Measurements from ENCODE around the gene FASN.

The FASN gene

DNA sequence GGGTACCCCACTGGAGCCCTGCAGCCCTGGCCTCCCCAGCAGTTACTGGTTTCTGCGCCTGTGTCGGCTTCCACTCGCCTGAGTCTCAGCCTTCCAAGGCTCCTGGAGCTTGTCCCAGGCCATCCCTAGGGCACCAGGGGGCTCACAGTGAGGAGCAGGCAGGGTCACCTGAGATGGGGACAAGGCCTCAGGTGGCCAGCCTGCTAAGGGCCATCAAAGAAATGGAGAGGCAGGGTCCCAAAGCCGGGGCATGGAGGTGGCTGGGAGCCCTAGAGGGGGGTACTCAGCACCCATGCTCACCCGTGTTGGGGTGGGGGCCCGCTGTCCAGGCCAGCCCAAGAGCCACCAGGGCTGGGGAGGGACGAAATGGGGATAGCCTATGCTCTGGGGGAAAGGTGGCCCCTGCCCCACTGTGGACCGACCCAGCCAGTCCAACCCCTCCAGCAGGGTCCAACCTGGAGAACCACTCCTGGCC is 1.3 kb downstream of the FASN start:
- DNase-seq (ENCODE audit: low read depth) = no peak
- peak overlapping the region; percentile 77 for H3K4me3 ChIP-seq (ENCODE audit: control insufficient read depth, low read depth, low read length)
- TF ChIP-seq CTCF (conservative IDR thresholded peaks at IDR 0.05; ENCODE audit: control insufficient read depth, insufficient read depth, low read depth, low read length) = no peak

DNA sequence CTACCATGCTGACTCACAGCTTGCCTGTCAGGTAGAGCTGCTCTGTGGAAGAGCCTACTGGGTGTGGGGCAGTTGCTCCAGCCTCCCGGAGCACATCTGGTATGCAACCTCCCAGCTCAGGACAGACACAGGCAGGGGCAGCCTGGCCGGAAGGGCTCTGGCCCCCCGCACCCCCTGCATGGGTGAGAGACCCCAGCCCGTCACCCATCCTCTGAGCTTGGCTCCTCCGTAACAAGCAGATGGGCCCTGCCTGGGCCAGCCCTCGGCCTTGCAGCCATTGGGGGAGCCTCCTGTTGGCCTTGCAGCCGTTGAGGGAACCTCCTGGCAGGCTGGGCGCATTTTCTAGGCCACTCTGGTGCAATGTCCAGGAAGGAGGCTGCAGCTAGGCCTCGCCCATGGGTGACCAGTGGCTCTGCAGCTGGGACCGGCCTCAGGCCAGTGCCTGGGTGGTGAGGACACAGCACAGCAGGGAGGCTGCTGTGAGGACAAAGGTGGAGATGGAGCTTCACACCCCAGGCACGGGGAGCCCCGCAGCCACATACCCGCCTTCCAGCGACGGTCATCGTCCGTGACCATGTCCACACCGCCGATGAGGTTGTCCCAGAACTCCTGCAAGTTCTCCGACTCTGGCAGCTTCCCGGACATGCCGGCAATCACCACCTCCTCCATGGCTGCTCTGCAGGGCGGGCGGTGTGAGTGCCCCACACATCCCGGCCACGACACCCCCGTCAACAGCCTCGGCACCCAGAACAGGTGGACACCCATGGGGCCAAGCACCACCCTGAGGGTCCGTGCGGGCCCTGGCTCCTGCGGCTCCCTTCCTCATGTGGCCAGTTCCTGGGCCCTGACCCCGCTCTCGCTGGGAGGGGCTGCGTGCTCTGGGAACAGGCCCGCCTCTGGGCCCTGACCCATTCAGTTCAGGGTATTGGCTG is 2.0 kb downstream of the FASN start:
- H3K4me3 ChIP-seq (ENCODE audit: control insufficient read depth, low read depth, low read length) = peak overlapping the region; percentile 77
- TF ChIP-seq CTCF (conservative IDR thresholded peaks at IDR 0.05; ENCODE audit: control insufficient read depth, insufficient read depth, low read depth, low read length) = no peak
- DNase-seq (ENCODE audit: low read depth) = no peak

- TF ChIP-seq CTCF (conservative IDR thresholded peaks at IDR 0.05; ENCODE audit: control insufficient read depth, insufficient read depth, low read depth, low read length) = no peak
- H3K4me3 ChIP-seq (ENCODE audit: control insufficient read depth, low read depth, low read length) = peak overlapping the region; percentile 77
- DNase-seq (ENCODE audit: low read depth) = no peak
Observed at GRCh38 chr17:82094931-82095776, 2.9 kb downstream of the FASN start.

- no peak overlapping the region for H3K4me3 ChIP-seq (ENCODE audit: control insufficient read depth, low read depth, low read length)
- no peak for DNase-seq (ENCODE audit: low read depth)
- TF ChIP-seq CTCF (conservative IDR thresholded peaks at IDR 0.05; ENCODE audit: control insufficient read depth, insufficient read depth, low read depth, low read length) = no peak
Observed at GRCh38 chr17:82092995-82093751, 4.9 kb downstream of the FASN start.

DNA sequence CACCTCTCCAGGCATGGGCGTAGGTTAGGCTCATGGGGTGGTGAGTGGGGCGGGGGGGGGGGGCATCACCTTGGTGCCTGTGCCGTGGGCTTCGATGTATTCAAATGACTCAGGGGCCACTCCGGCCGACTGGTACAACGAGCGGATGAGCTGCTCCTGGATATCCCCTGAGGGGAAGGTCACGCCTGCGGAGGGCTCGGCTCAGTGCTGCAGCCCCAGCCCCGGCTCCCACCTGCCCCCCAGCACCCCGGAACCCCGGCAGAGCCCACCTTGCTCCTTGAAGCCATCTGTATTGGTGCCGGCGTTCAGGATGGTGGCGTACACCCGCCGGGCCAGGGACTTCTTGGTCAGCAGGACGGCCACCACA is 5.4 kb downstream of the FASN start:
- DNase-seq (ENCODE audit: low read depth) = no peak
- no peak for TF ChIP-seq CTCF (conservative IDR thresholded peaks at IDR 0.05; ENCODE audit: control insufficient read depth, insufficient read depth, low read depth, low read length)
- H3K4me3 ChIP-seq (ENCODE audit: control insufficient read depth, low read depth, low read length) = no peak overlapping the region

- DNase-seq (ENCODE audit: low read depth) = no peak
- no peak for TF ChIP-seq CTCF (conservative IDR thresholded peaks at IDR 0.05; ENCODE audit: control insufficient read depth, insufficient read depth, low read depth, low read length)
- H3K4me3 ChIP-seq (ENCODE audit: control insufficient read depth, low read depth, low read length) = no peak overlapping the region
Observed at GRCh38 chr17:82092094-82092586, 5.9 kb downstream of the FASN start.

Measured in fibroblast of mammary gland (primary cell).